GM19351 (cell line): ENCODE measurements around the gene KRT6A.
"Not testable (repeated sequence)": the region's sequence is repeated elsewhere in the genome, so short reads cannot be mapped to it uniquely, and the experiment has no call there.

Experiments
- ATAC-seq: cut with Tn5 transposase; IDR thresholded peaks from one replicate; pipeline ENCODE4 v1.9.1; 2021; ENCODE audit warnings: mild to moderate bottlenecking, moderate library complexity; ENCODE audit not compliant: unreplicated experiment

KRT6A gene

DNA sequence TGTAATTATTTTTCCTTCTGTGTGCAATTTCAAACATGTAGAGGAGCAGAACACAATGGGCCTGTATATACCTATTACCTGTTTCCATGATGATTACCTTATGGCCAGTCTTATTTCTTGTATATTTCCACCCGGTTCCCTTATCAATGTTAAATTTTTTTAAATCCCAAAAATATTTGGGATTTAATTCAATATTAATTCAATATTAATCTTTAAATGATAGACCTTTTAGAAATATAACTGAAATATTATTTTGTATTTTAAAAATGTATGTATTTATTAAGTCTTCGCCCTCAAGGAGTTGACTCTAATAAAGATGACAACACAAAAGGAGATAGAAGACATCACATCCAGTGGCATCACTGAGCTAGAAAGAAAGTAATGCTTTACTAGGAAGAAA, 18.8 kb downstream of the KRT6A start:
- ATAC-seq, result no peak

DNA sequence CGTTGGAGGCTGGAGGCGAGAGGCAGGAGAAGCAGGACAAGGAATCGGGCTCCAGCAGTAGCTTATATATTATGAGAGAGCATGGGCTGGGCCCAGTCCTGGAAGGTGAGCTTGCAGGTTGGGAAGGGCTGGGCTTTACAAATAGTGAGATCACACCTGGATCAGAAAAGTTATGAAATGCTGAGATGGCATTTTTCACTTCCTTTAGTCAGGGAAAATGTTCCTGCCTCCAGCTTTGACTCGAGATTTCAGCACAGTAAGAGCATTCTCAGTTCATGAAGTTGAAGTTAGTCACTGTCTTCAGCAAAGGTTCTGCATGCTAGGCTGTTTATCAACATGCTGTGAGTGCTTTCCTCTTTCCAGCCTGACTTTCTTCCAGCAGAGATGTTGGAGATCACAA, 19.3 kb downstream of the KRT6A start, which contains the start of gene KRT6C:
TSS of gene KRT6C (minus strand) at position 38 of the 400 bp plus-strand sequence. CDS start 68 bp downstream, outside the sequence.
- ATAC-seq, result no peak

DNA sequence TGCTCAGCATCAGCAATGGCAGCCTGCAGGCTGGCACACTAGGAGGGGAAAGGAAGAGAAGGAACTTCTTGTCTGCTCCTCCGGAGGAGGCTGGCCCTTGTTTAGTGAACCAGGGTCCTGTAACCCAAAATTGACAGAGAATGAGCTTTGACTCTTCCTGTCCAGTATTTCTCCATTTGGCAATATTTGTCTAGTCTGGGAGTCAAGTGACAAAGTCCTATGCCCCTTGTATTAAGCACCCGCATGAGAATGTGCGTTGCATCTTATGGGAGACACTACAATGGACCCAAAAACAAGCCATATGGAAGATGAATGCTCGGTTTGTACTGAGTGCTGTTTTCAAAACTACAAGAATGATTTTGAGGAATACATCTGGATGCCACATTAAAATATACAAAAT, 23.2 kb downstream of the KRT6A start:
- ATAC-seq, result no peak

DNA sequence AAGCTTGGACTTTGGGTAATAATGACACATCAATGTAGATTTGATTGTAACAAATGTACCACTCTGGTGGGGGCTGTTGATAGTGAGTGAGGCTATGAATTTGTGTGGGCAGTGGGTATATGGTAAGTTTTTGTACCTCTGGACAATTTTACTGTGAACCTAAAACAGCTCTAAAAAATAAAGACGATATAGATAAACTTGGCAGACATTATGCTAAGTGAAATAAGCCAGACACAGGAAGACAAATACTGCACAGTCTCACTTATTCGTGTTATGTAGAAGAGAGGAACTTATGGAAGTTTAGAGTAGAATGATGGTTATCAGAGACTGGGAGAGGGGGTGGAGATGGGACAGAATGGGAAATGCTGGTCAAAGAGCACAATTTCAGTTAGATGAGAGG, 28.2 kb downstream of the KRT6A start:
- no peak for ATAC-seq

DNA sequence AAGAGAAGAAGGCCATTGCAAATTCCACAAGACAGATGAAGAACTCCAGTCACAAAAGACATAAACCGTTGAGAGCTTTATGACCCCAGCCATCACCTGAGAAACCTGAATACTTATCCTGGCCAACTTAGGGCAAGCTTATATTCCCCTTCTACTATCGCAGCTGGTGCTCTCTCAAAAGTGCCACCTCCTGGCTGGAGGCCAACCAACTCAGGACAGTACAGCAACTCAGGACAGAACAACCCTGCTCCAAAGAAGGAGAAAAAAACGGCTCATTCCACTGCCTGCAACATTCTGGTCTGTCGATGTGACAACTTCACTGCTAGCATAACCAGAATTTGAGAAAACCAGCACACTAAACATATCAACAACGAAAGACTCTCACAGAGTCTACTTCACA, 31.4 kb downstream of the KRT6A start:
- ATAC-seq, result no peak

DNA sequence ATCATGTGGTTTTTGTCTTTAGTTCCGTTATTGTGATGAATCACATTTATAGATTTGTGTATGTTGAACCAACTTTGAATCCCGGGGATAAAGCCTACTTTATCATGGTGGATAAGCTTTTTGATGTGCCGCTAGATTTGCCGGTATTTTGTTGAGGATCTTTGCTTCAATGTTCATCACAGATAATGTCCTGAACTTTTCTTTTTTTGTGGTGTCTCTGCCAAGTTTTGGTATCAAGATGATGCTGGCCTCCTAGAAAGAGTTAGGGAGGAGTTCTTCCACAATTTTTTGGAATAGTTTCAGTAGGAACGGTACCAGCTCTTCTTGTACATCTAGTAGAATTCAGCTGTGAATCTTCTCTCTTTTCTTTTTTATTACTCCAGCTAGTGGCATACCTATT, 34.2 kb downstream of the KRT6A start:
- no peak for ATAC-seq

DNA sequence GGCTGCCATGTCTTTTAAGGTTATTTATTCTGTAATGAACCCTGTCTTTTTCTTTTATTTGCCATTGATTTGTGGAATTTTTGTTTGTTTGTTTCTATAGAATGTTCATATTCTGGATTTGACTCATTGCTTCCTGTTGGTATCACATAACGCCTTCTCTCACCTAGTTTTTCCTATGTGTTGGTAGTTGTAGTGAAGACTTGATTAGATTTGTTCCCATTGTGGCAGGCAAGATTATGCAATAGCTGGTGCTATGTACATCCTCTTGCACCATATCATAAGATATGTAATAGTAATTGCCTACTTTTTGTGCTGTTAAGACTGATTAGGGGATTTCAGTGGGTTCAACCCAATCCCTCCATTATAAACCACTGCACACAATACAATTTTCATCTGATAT, 37.2 kb downstream of the KRT6A start:
- ATAC-seq, result no peak

DNA sequence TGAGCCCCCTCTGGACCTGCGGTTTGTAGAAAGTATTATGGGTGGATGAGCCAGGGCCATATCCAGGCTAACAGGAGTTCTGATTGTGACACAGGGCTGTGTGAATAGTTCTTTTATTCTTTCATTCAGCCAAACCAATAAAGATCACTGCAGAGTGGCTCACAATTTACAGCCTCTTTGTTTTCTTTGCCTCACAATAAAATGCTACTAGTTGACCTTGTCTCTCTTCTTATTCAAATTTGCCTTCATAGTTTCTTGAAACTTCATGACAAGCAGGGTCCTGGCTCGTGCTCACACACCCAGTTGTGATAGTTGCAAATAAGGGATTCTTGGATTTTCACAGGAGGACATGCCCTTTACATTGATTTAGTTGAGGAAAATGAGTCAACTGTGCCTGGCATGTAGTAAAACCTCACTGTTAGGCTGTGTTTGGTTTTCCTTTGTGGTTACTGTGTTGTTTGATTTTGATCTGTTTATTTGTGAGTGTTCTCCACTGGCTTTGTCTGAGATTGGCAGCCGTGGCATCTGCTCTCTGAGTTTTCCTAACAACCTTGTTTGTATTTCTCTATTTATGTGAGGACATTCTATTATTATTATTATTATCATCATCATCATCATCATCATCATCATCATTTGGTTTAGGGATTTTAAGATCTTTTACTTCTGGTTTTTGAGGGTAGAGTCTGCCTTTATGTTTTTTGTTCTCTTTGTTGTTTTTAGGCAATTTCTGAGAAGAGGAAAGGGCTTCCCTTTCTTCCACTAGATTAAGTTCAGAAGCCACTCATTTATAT, 38.5 kb downstream of the KRT6A start:
- no peak for ATAC-seq

DNA sequence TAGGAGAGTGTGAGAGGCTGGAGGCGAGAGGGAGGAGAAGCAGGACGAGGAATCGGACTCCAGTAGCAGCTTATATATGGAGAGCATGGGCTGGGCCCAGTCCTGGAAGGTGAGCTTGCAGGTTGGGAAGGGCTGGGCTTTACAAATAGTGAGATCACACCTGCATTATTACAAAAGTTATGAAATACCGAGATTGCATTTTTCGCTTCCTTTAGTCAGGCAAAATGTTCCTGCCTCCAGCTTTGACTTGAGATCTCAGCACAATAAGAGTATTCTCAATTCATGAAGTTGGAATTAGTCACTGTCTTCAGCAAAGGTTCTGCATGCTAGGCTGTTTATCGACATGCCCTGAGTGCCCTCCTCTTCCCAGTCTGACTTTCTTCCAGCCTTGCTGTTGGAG, 41.0 kb downstream of the KRT6A start, which contains the start of gene KRT6B:
TSS of gene KRT6B (minus strand) at position 46 of the 400 bp plus-strand sequence. CDS start 68 bp downstream, outside the sequence.
- ATAC-seq, result no peak

DNA sequence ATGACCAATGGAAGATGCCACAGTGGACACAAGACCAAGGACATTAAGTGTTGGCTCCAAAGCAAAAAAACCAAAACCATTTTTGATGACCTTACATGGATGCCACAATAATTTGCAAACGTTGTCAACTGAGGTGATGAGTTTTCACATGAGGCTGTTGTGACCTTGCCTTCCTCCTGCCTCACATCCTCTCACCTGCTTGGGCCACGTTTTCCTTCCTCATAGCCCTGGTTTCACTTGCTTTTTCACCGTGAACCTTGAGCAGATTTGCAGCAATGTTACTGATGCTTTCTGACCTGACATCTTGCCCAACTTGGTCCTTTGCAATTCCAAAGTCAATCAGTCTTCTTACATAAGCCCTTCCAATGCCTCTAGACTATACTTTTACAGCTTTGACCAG, 44.8 kb downstream of the KRT6A start:
- no peak for ATAC-seq

DNA sequence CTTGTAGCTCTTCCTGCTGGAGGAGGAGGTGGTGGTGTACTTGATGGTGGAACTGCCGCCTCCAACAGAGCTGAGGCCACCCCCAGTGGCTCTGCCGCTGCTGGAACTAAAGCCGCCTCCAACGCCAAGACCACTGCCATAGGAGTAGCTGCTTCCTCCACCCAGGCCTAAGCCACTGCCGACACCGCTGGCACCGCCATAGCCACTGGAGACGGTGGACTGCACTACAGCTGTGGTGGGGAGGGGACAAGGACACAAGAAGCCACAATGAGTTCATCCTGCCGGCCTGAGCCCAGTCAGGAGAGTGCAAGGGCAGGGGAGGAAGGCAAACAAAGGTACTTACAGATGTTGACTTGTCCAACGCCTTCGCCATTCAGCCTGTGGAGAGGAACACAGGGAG, 45.9 kb downstream of the KRT6A start:
- ATAC-seq, result not testable (repeated sequence)

DNA sequence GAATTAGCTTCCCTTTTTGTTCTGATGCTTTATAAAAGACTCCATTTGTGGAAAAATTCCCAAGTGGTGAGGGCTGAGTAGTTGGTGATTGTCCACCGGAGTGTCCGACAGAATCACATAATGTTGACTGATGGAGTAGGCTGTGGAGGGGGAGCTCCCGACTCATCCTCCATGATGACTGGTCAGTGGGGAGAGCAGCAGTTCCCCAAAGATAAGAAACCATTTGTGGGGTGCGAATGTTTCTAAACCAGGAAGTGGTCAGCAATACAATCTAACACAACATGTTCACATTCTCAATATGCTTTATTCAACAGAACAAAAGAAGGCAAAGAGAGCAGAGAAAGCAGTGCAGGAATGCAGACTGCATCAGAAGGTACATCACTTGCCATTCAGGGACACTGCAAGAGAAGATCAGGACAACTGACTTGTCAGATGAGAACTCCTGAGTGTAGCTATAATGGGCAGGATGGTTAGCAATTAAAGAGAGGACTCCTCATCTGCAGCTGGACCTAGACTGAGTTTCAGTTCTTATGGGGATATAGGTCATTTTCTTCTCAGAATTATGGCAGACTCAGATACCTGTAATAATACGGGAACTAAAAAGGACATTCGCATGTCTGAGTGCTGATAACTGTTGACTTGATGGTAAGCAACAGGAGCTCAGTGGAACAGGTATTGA, 46.6 kb downstream of the KRT6A start:
- ATAC-seq, result no peak

DNA sequence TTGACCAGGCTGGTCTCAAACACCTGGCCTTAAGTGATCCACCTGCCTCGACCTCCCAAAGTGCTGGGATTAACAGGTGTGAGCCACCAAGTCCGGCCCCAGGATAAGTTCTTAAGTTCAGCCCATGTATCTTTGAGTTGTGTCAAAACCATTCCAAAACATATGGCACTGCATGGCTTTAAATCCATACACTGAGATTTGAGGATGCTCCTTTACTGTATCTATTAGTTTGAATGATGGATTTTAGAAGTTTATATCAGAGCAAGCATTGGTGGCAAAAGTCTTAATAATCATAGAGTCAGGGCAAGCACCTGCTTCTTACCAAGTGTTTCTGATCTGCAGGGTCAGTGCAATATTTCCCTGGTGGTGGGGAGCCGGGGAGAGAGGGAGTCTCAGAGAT, 47.2 kb downstream of the KRT6A start:
- ATAC-seq, result no peak

DNA sequence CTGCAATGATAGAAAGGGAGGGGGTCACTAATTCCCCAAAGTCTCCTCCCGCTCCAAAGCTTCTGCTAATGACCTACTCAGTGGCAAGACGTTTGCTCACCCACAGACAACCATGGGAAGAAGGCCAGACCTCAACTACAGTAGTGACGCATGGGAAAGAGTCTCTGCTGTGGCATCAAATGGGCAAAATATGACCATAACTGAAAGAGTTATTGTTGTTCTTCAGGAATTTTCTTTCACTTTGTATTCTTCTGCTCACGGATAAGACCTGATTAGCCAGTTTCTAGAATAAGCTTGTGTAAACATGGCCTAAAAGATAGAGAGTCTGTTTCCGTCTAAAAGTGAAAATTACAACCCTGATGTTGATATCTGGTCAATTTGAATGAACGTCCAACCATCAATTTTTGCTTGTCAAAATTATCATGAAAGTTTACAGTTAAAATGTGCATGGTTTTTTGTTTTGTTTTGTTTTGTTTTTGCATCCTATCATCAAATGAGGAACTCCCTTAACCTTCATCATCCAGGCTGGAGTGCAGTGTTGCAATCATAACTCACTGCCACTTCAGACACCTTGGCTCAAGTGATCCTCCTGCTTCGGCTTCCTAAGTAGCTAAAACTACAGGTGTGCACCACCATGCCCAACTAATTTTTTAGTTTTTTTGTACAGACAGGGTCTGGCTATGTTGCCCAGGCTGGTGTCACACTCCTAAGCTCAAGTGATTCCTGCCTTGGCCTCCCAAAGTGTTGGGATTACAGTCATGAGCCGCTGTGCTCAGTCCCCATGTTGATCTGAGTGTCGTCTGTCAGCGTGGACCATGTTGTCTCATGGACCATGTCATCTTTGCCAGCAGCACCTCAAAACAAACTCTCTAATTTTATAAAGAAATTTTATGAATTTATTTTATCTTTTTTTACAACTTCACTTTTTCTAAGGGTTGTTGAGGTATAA, 48.1 kb downstream of the KRT6A start:
- no peak for ATAC-seq

DNA sequence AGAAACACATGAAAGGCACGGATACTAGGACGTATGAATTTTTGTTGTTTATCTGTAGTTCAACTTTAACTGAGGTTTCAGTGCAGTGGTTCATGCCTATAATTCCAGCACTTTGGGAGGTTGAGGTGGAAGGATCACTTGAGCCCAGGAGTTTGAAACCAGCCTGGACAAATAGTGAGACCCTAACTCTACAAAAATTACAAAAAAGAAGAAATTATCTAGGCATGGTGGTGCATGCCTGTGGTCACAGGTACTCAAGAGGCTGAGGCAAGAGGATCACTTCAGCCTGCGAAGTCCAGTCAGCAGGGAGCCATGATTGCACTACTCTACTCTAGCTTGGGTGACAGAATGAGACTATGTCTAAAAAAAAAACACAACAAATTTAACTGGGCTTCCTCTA, 49.1 kb downstream of the KRT6A start:
- ATAC-seq, result no peak

DNA sequence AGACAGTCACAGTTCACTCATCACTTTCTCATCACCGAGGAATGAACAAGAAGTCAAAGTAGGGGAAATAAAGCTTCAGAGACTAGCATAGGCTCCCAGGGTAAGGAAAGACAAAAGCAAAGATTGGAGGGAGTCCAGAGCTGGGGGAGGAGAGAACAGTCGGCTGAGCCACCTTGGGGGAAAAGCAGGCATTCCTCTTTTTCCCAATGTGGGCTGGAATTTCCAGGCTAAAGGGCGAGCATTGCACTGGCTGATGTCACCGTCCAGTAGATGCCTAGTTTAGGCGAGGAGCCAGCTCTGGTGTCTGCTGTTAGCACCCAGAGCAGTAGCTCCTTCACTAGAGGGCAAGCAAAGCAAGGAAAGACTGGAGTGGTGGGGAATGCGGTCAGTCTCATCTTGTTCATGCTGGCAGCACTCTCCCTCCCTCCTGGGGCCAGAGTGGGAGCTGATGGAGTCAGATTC, 50.4 kb downstream of the KRT6A start:
- no peak for ATAC-seq

DNA sequence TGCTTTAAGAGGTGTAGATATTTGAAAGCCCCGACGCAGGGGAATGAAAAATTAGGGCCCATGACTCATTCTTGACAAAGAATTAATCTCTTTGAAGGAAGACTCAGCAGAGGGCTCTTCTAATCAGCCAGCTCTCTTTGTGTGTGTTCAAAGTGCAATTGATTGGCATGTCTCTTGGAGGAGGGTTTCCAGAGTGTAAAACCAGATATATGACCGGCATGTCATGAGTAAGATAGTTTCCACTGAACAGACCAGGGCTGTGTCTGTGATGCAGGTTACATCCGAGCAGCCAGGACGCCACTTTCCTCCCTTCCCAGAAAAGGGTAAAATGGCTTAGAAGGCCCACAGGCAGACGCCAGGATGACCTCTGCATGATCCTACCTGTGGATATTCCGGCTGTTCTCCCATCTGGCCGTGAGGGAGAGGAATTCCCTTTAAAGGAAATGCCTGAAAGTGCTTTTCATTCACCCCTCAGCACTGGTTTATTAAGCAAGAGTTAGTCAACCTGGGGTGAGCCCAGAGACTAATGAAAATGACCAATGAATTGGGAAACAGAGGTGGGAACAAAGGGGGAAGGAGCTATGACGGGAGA, 51.6 kb downstream of the KRT6A start:
- ATAC-seq, result no peak

DNA sequence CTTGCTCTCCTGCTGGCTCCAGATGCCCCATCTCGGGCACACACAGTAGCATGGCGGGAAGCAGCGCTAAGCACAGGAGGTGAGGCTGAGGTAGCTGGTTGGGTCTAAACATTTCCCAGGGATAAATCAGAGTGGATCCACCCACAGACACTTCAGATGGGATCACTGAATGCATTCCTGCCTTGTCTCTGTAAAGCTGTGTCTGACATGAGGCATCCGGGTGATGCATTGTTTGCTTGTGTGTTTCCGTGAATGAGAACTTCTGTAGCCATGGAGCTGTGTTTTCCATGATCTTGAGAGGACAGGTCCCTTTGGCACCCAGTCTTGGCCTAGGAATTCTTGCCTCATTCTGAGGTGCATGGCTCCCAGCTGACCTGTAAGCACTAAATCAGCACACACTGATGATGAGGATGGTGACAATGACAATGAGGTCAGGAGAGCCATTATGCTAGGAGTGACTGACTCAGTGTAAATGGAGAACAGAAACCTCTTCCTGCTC, 52.2 kb downstream of the KRT6A start:
- no peak for ATAC-seq

DNA sequence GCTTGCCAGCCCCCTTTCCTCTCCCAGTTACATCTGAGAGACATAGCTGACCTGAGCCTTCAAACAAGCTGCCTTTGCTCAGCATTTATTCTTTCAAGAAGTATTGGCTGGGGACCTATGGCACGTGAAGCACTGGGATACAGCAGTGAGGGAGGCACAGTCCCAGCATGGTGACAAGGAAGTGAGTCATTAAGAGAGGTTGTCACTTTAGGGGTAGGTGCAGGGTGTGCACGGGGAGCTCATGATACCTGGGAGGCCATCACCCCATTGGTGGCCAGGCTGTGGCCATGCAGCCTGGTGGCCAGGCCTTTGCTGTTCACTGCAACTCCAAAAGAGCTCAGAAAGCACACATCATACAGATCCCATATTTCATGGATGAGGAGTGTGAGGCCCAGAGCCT, 53.2 kb downstream of the KRT6A start:
- no peak for ATAC-seq

DNA sequence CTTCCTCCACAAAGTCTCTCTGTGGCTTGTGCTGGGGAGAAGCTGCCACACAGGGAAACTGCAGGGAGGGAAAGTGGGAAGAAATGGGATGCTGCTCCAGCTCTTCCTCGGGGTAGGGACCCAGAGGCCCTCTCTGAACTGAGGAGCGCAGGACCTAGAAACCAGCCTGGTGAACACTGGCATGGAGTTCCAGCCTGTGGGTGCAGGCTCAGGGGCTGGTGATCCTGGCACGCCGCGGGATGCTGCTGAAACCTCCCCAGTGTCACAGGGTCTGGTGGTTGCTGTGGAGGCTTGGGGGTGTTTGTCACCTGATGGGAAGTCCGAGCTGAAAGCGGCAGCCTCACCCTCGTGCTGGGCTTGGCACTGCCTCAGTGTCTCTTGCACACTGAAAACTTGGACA, 53.6 kb downstream of the KRT6A start:
- no peak for ATAC-seq
